GM19043 (cell line): Measurements from ENCODE around the gene RPE65.
"Not testable (repeated sequence)": the region's sequence is repeated elsewhere in the genome, so short reads cannot be mapped to it uniquely, and the experiment has no call there.

Experiments used
- ATAC-seq: cut with Tn5 transposase; IDR thresholded peaks from one replicate; pipeline ENCODE4 v1.9.1; 2021; ENCODE audit warnings: low read depth; ENCODE audit not compliant: unreplicated experiment

RPE65 gene

GRCh38 chr1:68449901-68450300, at the start of gene RPE65:
Gene RPE65, minus strand, starts transcription at chr1:68449954. Its CDS starts 49 bp downstream, at chr1:68449905.
- no peak for ATAC-seq

- ATAC-seq = peak; percentile 9
Measured at GRCh38 chr1:68497358-68497698, 47.6 kb upstream of the RPE65 start.

DNA sequence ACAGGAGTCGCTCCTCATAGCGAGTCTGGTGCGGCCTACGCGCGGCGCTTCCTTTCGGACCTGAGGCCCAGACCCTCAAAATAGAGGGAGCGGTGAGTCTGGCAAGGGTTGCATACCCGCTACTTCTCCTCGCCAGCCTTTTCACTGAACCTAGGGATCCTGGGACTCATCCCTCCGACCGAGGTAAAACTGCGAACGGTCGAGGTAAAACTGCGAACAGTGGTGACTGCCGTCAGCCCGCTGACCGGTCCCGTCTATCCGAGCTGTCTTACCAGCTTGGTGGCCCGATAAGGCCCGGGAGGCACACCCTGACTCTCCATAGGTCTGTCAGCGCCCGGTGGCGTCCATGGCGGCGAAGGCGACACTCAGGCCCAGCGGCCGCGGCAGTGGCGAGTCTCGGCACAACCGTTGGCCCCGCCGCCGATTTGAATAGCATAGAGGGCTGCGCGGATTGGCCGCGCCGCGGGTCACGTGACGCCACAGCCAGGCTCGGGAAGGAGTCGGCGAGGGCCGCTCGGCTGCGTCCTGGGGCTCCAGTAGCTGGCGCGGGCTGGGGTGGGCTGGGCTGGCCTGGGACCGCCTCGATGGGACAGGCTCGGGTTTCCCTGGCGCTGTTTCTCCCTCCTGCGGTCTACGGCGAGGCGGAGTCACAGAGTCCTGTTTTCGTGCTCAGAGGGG, 47.1 kb upstream of the RPE65 start, which contains the start of gene DEPDC1:
Gene DEPDC1 (minus strand): TSS at position 403 of the 678 bp plus-strand sequence. CDS start 83 bp downstream, at position 320.
- ATAC-seq = peak; percentile 91

- peak; percentile 14 for ATAC-seq
Measured at GRCh38 chr1:68495968-68496679, 46.4 kb upstream of the RPE65 start.

- no peak for ATAC-seq
Measured at GRCh38 chr1:68495532-68495931, 45.8 kb upstream of the RPE65 start.

DNA sequence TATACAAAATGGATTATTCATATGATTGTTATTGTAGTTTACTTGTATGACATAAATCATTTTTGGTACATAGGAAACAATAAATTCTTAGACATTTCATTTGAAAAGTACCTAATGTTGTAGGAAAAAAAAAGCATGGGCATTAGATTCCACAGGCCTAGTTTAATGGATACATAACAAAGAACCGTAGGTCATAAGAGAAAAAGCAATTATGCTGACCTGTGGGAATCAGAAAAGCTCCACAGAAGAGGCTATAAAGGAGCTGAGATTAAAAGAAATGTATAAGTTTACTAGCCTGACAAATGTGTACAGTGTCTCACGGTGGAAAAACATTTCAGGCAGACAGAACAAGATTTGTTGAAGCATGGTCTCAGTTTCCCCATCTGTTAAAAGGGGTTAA, 43.4 kb upstream of the RPE65 start:
- ATAC-seq = no peak

DNA sequence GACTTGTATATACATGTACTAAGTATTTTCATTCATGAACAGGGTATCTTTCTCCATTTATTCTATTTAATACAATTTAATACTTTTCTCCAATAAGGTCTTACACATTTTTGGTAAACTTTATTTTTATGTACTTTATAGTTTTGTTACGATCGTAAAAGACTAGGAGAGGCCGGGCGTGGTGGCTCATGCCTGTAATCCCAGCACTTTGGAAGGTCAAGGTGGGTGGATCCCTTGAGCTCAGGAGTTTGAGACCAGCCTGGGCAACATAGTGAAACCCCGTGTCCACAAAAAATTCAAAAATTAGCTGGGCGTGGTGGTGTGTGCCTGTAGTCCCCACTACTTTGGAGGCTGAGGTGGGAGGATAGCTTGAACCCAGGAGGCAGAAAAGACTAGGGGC, 42.5 kb upstream of the RPE65 start:
- ATAC-seq = not testable (repeated sequence)

DNA sequence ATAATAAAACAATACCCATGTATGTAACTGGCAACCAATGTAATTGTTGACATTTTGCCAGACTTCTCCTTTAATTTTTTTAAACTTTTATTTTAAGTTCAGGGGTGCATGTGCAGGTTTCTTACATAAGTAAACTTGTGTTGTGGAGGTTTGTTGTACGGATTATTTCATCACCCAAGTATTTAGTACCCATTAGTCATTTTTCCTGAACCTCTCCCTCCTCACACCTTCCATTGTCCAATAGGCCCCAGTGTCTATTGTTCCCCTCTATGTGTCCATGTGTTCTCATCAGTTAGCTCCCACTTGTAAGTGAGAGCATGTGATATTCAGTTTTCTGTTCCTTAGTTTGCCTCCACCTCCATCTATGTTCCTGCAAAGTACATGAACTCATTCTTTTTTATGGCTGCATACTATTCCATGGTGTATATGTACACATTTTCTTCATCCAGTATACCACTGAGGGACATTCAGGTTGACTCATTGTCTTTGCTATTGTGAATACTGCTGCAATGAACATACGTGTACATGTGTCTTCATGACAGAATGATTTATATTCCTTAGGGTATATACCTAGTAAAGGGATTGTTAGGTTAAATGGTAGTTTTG, 40.4 kb upstream of the RPE65 start:
- no peak for ATAC-seq

DNA sequence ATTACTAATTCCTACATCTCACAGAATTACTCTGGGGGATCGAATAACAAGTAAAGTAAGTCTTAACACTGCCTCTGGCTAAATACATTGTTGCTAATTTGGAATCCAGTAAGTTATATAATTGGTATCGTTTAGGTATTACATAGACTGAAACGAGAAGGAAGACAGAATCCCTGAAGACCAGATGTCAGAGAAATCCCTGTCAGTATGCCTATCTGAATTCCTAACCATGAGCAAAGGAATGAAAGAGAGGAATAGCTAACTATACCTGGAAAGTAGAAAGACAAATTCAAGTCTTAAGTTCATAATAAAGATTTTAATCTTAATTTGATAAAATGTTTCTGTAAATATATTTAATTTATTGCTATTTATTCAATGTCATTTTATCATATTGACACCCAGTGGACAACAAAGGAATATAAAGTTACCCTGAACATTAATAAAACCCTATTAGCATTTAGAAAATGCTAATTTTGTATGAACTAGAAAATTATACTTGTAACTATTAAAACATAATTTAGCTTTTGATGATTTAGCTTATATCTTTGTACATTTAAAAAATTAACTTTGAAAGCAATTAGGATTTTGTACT, 35.8 kb upstream of the RPE65 start:
- no peak for ATAC-seq

DNA sequence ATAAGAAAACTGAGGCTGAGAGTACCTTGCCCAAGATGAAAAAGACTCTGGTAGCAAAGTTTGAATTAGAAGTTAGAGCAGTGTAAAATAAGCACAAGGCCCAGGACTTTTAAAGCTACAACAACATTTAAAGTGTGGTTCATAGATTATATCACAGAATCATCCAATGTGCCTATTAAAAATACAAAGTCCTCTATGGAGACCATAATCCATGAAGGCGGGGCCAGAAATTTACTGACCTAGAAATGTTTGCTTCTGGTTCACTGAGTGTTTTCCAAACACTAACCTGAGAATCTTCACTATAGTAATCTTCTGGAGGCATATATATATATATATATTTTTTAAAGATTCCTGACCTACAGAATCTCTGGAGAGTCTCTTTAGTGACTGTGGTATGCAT, 34.9 kb upstream of the RPE65 start:
- ATAC-seq = no peak

- ATAC-seq = no peak
Measured at GRCh38 chr1:68481041-68481440, 31.3 kb upstream of the RPE65 start.

DNA sequence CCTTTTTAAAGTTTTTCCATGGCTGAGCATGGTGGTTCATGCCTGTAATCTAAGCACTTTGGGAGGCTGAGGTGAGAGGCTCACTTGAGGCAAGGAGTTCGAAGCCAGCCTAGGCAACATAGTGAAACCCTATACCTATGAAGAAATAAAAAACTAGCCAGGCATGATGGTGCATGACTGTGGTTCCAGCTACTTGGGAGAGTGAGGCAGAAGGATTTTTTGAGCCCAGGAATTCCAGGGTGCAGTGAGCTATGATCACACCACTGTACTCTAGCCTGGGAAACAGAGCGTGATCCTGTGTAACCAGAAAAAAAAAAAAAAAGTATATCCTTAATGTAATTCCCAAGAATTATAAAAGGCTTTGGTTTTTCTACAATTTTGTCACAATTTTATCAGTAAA, 29.7 kb upstream of the RPE65 start:
- no peak for ATAC-seq

GRCh38 chr1:68478662-68479061, 28.9 kb upstream of the RPE65 start:
- no peak for ATAC-seq

DNA sequence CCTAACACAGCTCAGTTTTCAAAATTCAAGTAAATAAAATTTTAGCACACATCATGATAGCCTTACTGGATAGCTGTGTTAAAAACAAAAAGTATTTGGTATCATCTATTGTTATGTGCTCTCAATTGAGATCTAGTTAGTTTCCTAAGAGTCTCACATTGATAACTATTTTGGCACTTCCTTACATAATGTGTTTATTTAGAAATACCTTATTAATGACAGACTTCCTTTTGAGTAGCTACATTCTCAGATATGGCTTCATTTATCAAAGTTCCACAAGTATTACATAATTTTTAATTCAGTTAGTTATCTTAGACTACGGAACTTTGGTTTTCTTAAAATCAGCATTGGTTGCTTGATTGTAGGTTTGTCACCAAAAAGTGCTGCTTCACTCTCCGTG, 26.9 kb upstream of the RPE65 start:
- ATAC-seq = not testable (repeated sequence)

DNA sequence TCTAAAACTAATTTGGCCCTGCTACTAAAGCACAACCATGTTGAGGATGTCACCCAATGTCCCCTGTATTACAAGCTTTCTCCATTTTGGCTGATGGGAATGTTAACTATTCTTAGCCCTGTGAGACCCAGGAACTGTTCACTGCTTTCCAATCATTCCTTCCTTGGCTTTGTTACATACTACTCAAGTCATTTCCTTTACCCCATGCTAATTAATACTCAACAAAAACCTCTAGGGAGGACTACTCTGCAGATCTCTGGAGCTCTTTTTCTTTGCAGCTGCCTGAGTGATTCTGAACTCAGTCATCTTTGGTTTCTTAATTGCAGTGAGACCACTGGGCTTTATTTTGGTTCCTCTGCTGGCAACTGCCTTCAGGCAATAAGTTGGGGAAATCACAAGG, 23.3 kb upstream of the RPE65 start:
- ATAC-seq = no peak

DNA sequence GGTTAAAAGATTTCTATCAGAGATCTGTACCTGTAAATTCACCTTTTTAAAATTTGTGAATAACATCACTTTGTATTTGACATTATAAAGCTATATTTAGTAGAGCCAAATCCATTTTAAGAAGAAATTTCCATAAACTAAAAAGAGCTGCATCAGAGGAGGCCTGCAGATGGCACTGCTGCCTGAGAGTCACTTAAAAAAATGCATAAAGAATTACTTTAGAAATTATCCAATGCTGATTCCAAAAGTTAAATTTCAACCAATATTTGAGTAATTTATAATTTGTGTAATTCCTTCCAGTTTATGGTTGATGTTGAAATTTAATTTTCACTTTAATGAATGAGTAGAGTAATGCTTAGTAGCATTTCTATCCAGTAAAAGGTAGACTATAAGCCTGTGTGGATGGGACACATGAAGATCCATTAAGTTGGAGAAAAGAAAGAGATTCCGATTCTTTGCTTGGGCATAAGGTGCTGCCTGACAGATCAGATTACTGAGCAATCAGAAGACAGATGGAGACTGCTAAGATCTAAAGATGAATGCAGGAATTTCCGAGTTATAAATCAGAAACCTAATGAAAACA, 20.7 kb upstream of the RPE65 start:
- ATAC-seq = no peak

DNA sequence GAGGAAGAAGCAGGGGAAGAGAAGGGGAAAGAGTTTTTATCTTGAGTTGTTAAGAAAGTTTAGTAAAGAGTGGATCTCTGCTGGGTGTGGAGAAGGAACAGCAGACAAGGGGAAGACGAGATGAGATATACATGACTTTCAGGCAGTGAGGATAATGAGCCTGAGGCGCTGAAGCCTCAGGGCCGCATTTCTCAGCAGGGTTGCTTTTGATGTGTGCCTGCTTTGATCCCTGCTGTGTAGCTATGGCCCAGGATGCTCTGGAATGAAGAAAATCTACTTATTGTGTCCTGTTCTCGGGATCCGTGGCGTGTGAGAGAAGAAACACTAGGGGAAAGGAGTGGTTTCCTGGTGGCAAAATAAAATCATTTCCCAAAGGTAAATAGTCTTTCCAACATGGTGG, 15.1 kb upstream of the RPE65 start:
- ATAC-seq = no peak

DNA sequence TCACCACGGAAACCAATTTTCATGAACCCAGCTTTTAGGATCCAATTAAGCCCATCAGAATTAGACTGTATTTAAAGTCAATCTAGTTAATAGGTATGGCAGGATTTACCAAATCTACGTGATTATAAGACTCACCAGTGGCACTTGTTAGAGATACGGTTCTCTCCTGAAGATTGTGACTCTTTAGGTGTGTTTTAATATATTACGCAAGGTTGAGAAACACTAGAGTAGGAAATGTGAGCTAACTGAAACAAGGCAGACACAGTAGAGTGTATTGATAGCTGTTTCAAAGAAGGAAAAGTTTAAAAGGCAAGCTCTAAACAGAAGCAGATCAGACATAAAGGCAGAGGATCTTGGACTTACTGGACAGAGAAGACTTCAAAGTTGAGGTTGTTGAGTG, 11.2 kb upstream of the RPE65 start:
- ATAC-seq = no peak

GRCh38 chr1:68459796-68460195, 10.0 kb upstream of the RPE65 start:
- no peak for ATAC-seq

DNA sequence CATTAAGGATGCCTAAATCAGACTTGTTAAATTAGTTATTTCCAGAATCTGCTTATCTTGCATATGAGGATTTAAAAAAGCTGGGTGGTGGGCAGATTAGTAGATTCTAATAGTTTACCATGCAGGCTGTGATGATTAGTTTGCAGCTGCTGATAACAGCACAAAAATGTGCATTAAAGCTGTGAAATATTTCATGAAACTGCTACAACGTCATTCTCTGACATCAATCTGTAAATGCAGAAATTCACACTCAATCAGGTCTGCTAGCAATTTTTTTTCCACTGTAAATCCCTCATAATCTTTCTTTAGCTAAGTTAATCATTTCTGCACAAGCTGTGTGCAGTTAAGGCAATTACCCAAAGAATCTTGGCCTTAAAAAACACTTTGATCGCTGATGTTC, 9.3 kb upstream of the RPE65 start:
- ATAC-seq = no peak

DNA sequence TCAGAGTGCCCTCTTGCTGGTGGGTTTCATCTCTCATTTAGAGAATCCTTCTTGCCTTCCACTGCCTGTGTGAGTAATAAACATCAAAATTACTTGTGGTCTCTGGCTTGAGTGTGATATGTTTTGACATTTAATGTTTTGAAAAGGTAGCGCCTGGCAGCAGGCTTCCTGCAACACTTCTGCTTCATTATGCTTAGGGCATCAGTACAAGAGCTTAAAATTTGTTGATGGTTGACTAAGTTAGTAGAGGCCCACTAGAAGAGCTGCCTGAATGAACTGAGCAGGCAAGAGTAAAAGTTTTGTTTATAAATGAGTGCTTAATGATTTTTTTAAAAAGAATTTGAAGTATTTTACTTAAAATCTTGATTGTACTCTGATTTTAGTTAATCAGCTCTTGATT, 6.4 kb upstream of the RPE65 start:
- no peak for ATAC-seq
